Neutrophil (primary cell): ENCODE data around the gene FOXJ1.

ENCODE experiments used
- H3K27ac ChIP-seq: fragments of 200-600 bp; sonication (generic); 2 replicates; pipeline ENCODE4 v1.5.1; 2016; ENCODE audit warnings: mild to moderate bottlenecking, moderate library complexity
- H3K27me3 ChIP-seq: fragments of 200-600 bp; sonication (generic); 2 replicates; pipeline ENCODE4 v1.6.0; 2016; ENCODE audit warnings: mild to moderate bottlenecking
- H3K36me3 ChIP-seq: fragments of 200-600 bp; sonication (generic); 2 replicates; pipeline ENCODE4 v1.5.1; 2017
- H3K4me1 ChIP-seq, 2 experiments: fragments of 200-600 bp in 1 of 2; sonication (generic) in 1 of 2; 1 replicate in 1 of 2; 2 replicates in 1 of 2; pipeline versions ENCODE4 v1.5.1 to v1.6.1; 2013 to 2016; ENCODE audit warnings: low read depth in 1 of 2, low read length in 1 of 2, mild to moderate bottlenecking in 1 of 2, moderate library complexity in 1 of 2; ENCODE audit not compliant: control insufficient read depth in 1 of 2, insufficient read depth in 1 of 2
- H3K4me3 ChIP-seq, 2 experiments: fragments of 200-600 bp in 1 of 2; sonication (generic) in 1 of 2; 1 replicate in 1 of 2; 2 replicates in 1 of 2; pipeline ENCODE4 v1.5.1; 2013 to 2016; ENCODE audit warnings: low read depth in 1 of 2, low read length in 1 of 2, mild to moderate bottlenecking in 1 of 2, moderate library complexity in 1 of 2
- H3K9me3 ChIP-seq: fragments of 200-600 bp; sonication (generic); 2 replicates; pipeline ENCODE4 v1.5.1; 2016
- CTCF ChIP-seq: fragments of 200-600 bp; sonication (generic); IDR thresholded peaks from 2 replicates; pipeline ENCODE4 v1.5.1; 2016; ENCODE audit warnings: antibody characterized with exemption

The FOXJ1 gene

GRCh38 chr17:76174037-76174436, 33.0 kb upstream of the FOXJ1 start:
- Histone ChIP-seq H3K36me3 (no peaks in the 10 kb centered on the region), H3K4me1 (no peaks in the 10 kb centered on the region), H3K27me3 (no peaks in the 10 kb centered on the region), H3K4me3 (no peak overlapping the region), H3K9me3 (no peaks in the 10 kb centered on the region), H3K27ac (no peak overlapping the region)
- no peak for TF ChIP-seq CTCF

GRCh38 chr17:76173474-76173873, 32.4 kb upstream of the FOXJ1 start:
- H3K4me3 ChIP-seq = no peak overlapping the region
- no peaks in the 10 kb centered on the region for H3K27me3 ChIP-seq
- H3K36me3 ChIP-seq = no peaks in the 10 kb centered on the region
- no peaks in the 10 kb centered on the region for H3K9me3 ChIP-seq
- no peaks in the 10 kb centered on the region for H3K4me1 ChIP-seq
- no peak overlapping the region for H3K27ac ChIP-seq
- TF ChIP-seq CTCF = no peak

GRCh38 chr17:76171706-76172105, 30.7 kb upstream of the FOXJ1 start:
- H3K4me3 ChIP-seq = no peak overlapping the region
- H3K27ac ChIP-seq = no peak overlapping the region
- no peaks in the 10 kb centered on the region for H3K4me1 ChIP-seq
- H3K36me3 ChIP-seq = no peaks in the 10 kb centered on the region
- no peak for TF ChIP-seq CTCF
- H3K9me3 ChIP-seq = no peaks in the 10 kb centered on the region
- H3K27me3 ChIP-seq = no peaks in the 10 kb centered on the region

- no peak overlapping the region for H3K27ac ChIP-seq
Measured at GRCh38 chr17:76170114-76170513, 29.1 kb upstream of the FOXJ1 start.

GRCh38 chr17:76166906-76167305, 25.9 kb upstream of the FOXJ1 start:
- H3K4me1 ChIP-seq = no peaks in the 10 kb centered on the region
- H3K4me3 ChIP-seq = no peak overlapping the region
- H3K36me3 ChIP-seq = no peaks in the 10 kb centered on the region

More at GRCh38 chr17:76170114-76170513, 29.1 kb upstream of the FOXJ1 start:
- H3K4me1 ChIP-seq = no peaks in the 10 kb centered on the region
- TF ChIP-seq CTCF = no peak
- no peaks in the 10 kb centered on the region for H3K9me3 ChIP-seq
- no peaks in the 10 kb centered on the region for H3K36me3 ChIP-seq
- H3K27me3 ChIP-seq = no peaks in the 10 kb centered on the region
- no peak overlapping the region for H3K4me3 ChIP-seq

More at GRCh38 chr17:76166906-76167305, 25.9 kb upstream of the FOXJ1 start:
- no peak for TF ChIP-seq CTCF
- Histone ChIP-seq H3K27ac (no peak overlapping the region), H3K27me3 (no peaks in the 10 kb centered on the region), H3K9me3 (no peaks in the 10 kb centered on the region)
